Activated CD8-positive, alpha-beta memory T cell treated with anti-CD3 and anti-CD28 coated beads for 36 hours (primary cell): ENCODE measurements around the gene ABLIM2. TPM values are rescaled to one million over a fixed set of nuclear protein-coding genes. Genes with fewer than 3 reads are reported as not detected.

Experiments used
- CTCF ChIA-PET: fragments of 350-600 bp; sonication (Branson Sonifier 250); formaldehyde crosslinking; loops from one replicate; lab custom pipeline; 2021; ENCODE audit warnings: antibody characterized with exemption; lab: Charles Lee
- POLR2A ChIA-PET: fragments of 350-600 bp; sonication (Branson Sonifier 250); formaldehyde crosslinking; loops from one replicate; lab custom pipeline; 2021; ENCODE audit warnings: antibody characterized with exemption; lab: Charles Lee
- total RNA-seq, 2 experiments: library from RNA; stranded (reverse); gene quantifications; one replicate each; pipeline ENCODE4 v1.2.3, GENCODE V29; 2021

The ABLIM2 gene
- under 1 TPM; 0.32 to 0.63 TPM for total RNA-seq

DNA sequence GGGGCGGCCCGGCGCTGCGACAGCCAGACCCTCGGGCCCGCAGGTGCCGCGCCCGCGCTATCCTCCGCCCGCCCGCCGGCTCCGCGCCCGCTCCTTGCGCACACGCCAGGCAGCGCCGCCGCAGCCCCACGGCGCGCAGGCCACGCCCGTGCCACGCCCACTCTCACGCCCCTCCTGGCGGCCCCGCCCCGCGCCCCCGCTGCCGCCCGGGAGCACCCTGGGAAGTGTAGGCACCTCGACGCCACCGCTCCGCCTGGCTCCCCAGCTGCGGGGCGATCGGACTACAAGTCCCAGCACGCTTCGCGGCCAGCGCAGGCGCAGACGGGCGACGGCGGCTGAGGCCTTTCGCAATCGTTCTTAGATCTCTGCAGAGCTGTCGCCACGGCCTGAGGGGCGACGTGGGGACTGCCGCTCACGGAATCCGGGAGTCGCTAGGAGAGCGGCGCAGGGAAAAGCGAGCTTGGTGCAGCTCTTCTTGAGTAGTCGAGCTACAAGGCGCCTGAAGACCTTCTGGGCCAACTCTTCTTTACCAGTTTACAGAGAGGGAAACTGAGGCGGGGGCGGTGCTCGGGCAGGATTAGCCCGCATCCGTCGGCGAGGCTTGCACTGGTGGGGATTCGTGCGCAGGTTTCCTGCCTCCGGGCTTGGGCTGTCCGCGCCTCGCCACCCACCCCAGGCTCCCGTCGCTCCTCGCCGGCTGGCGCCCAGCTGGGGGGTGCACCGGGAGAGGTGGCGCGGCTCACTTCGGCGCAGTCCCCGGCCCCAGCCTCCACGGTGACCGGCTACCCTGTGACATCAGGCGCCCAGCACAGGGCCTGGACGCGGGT, at the start of gene ABLIM2:
Gene ABLIM2 (minus strand): TSS at position 104 of the 827 bp plus-strand sequence. CDS start 124 bp downstream, outside the sequence.
- CTCF ChIA-PET = interaction anchor here (1.2 kb wide), 1 partner anchor 9 kb away, joined by 4 read pairs; no protein-coding TSS in a partner anchor

DNA sequence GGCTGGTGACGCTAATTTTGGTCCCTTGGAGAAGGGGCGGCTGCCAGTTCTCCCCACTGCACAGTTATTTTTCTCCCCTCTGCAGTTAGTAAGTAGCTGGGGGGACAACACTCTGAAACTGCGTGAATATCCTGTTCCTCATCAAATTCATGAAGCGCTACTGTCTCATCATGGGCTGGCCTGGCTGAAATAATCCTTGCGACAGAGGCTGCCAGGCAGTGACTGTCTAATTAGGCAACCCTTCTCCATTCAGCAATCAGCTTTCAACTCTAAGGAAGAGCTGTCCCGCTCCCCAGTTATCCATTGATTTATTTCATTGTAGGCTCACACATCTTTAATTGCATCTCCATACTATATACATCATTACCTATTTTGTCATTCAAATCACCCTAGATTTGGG, 48.7 kb upstream of the ABLIM2 start:
- POLR2A ChIA-PET = no interaction called here
- CTCF ChIA-PET = interaction anchor here (0.7 to 1.2 kb wide), 2 partner anchors 31 to 90 kb away, joined by 4 to 5 read pairs; no protein-coding TSS in a partner anchor

More for the DNA sequence above, at the start of gene ABLIM2:
- POLR2A ChIA-PET = interaction anchor here (0.6 to 1.6 kb wide), 2 partner anchors 40 to 271 kb away, joined by 3 to 4 read pairs; partner anchors contain the start of gene SH3TC1

DNA sequence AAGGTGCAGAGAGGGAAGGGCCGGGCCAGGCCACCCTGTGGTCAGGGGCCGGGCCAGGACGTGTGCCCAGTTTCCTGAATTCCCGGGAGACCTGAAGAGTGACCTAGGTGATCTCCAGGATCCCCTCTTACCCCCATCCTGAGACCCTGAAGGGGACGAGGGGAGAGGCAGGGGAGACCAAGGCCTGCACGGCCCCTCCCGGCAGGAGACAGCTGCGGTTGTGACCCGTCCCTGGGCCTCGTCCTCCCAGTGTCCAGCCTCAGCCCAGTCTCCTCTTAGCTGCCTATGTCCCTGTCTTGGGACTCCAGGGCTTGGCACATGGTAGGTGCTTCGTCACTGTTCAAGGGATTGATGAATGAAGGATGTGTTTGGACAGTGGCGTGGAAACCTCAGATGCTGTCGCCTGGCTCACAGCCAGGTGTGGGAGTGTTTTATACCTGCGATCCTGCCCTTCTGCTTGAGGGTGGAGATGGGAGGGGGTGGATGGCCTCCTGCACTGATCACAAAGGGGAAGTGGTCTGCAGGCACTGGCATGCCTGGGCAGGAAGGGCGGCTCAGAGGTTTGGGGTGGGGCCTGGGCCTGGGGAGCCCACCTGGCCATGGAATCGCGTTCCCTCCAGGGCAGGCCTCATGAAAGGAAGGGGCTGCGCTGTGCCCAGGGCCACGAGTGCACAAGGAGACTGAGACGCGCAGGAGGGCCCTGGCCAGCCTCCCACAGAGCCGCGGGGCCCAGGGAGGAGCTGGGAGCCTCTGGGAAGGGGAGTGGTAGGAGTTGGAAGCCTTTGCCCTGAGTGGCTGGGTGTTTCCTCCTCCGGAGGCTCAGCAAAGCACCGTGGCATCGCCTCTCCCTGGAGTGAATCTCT, 47.4 kb upstream of the ABLIM2 start:
- ChIA-PET CTCF (no interaction called here), POLR2A (no interaction called here)

DNA sequence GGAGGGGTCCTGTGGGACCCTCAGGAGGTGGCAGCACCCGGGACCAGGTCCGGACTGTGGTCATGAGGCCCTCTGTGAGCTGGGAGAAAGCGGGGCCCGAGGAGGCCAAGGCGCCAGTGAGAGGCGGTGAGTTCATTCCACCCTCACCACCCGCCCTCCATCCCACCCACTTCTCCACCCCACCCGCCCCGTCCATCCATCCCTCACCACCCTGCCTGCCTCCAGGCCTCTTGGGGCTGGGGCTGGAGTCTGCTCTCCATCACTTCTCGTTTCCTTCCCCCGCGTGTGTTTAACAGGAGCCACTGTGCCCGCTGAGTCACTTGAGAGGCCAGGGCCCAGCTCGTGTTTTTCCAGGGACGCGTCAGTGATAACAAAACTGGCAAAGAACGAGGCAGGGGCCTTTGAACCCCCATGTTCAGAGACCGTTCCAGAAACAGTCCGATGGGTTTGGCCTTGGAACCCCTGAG, 46.7 kb upstream of the ABLIM2 start:
- ChIA-PET POLR2A (no interaction called here), CTCF (no interaction called here)

DNA sequence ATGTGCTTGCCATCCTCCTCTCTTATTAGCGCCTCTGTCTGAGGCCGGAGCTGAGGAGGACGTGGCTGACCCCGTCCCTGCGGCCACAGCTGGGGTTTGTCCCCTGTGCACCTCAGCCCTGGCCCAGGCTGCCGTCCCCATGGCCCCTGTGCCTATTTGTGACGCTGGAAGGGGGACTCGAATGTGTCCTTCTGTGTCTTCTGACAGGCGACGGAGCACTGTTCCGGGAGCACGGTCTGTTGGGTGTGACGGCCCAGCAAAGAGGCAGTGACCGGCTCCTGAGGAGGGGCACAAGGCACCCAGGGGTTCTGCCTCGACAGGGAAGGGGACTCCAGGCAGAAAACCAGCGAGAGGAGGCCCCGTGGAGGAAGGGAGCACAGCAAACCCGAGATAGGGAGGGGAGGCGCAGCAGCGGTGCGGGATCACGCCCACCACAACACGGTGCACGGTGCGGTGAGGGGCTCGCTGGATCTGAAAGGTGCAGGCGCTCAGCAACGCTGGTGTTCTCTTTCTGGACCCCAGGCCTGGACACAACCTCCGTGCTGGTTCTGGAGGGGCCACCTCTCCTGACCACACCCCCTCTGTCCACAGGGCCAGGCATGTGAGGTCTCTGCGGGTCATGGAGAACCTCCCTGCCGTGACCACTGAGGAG, 46.1 kb upstream of the ABLIM2 start:
- ChIA-PET POLR2A (no interaction called here), CTCF (no interaction called here)

DNA sequence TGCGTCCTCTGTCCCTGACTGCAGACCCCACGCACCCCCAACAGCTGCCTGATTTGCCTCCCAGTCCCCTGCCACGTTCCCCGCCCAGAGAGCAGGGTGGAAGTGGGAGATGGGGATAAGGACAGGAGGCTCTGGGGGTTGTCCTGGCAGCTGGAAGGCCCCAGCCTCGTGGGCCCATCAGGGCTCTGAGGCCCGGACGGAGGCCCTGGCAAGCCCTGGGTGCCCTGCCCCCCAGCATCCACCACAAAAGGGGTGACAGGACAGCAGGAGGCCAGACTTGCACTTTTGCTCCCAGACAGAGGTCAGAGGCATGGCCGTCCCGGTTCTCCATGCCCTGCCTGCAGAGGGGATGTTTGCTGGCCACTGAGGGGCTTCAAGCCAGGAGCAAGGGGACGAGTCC, 45.2 kb upstream of the ABLIM2 start:
- ChIA-PET POLR2A (no interaction called here), CTCF (interaction anchor here (0.5 kb wide), 1 partner anchor 247 kb away, joined by 4 read pairs; no protein-coding TSS in a partner anchor)

DNA sequence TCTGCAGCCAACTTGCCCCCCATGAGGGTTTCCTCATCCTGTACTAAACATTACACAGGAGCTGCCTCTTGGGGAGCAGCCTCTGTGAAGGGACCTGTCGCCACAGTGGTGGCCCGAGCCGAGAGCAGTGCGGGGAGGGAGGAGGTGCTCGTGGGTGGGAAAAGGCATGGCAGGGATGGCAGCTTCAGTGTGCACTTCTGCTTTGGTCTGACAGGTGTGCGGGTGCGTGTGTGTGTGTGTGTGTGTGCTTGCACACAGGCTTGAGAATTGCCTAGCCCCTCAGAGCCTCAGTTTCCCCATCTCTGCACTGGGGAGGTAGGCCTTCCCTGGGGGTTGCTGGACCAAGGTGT, 44.4 kb upstream of the ABLIM2 start:
- ChIA-PET POLR2A (no interaction called here), CTCF (interaction anchor here (0.5 to 1.1 kb wide), 2 partner anchors 26 to 247 kb away, joined by 3 to 4 read pairs; no protein-coding TSS in a partner anchor)

DNA sequence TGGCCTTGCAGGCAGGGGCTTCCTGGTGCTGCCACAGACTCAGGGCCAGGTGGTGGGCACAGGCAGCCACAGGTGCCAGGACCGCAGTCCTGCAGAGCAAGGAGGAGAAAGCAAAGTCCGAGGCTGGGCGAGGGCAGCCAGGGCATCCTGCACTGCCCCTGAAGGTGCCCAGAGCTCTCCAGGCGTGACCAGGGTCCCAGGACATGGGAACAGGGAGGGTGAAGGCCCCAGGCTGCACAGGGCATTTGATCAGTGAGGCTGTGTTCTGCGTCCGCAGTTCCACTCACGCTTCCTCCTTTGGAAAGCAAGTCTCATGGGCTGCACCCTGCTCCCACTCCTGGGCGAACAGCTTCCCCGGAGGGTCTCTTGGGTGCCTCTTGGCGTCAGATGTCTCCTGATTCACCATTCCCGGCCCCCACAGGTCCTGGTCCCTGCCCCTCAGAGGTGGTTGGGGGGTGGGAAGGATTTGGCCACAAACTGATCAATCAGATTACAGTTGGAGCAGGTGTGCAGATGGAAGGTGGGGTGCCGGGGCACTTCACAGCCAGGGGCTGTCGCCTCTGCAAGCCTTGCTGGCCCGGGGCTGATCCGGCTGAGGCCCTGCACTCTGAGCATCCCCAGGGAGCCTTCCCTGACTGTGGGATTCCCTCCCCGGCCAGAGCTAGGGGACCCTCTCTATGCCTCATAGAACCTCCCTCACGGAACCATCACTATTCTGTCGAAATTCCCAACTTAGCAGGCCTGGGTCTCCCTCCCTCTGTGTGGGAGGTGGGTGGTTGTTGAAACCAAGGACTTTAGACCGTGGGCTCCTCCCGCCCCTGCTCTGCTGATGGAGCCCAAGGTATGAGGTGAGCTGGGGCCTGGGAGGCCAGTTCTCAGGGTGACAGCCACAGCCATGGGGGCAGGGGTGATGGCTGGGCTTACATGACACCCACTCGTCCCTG, 43.8 kb upstream of the ABLIM2 start:
- ChIA-PET CTCF (interaction anchor here (1.0 to 1.2 kb wide), 3 partner anchors 26 to 40 kb away, joined by 3 to 5 read pairs (median 3); no protein-coding TSS in a partner anchor), POLR2A (interaction anchor here (0.6 kb wide), 1 partner anchor 1933 kb away, joined by 3 read pairs; the partner anchor contains the start of gene WFS1)

DNA sequence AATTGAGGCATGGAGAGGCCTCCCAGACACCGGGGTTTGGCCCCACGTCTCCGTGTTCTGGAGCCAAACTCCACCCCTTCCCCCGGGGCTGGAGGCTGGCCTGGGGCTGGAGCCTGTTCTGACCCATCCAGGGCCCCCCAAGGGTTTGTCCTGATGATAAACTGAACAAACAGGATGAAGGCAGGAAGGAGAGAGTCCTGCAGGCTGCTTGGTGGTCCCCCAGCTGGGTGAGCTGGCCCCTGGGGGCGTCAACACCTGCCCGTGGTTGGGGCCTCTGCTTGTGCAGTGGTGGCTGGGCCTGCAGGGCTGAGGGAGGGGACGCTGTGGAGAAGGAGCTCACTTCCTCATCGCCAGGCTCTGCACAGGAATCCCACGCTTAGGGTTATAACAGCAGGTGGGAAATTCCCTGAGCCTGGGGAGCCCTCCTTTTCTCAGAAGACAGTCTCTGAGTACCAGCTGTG, 42.7 kb upstream of the ABLIM2 start:
- CTCF ChIA-PET = interaction anchor here (1.0 to 1.2 kb wide), 2 partner anchors 25 to 41 kb away, joined by 3 to 5 read pairs; no protein-coding TSS in a partner anchor
- POLR2A ChIA-PET = interaction anchor here (0.6 kb wide), 1 partner anchor 1932 kb away, joined by 3 read pairs; the partner anchor contains the start of gene WFS1

DNA sequence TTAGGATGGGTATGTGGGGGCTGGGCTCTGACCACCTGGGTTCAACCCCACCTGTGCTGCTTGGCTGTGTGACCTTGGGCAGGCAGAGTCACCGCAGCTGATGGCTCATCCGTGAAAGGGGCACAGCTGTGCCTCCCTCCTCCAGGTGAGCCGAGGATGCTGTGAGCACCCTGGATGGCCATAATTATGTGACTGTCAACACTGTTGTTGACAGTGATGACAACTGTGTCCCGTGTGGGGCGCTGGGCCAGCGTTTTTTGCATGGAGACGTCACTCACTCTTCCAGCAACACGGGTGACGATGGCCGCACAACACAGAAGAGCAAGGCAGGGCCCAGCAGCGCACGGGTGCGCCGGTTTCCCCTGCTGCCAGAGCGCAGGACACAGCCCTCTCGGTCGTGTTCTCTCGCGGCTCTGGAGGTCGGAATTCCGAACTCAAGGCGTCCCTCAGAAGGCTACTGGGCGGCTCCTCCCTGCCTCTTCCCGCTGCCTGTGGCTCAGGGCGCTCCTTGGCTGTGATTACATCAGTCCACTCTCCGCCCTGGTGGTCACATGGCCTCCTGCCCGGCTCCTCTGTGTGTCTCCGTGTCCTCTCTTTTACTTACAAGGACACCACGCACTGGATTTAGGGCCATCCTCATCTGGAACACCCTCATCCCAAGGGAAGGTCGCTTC, 41.8 kb upstream of the ABLIM2 start:
- ChIA-PET POLR2A (interaction anchor here (0.9 to 1.5 kb wide), 2 partner anchors 25 to 228 kb away, joined by 3 to 4 read pairs; no protein-coding TSS in a partner anchor), CTCF (interaction anchor here (1.2 to 2.1 kb wide), 4 partner anchors 21 to 202 kb away, joined by 3 to 5 read pairs (median 4); no protein-coding TSS in a partner anchor)

DNA sequence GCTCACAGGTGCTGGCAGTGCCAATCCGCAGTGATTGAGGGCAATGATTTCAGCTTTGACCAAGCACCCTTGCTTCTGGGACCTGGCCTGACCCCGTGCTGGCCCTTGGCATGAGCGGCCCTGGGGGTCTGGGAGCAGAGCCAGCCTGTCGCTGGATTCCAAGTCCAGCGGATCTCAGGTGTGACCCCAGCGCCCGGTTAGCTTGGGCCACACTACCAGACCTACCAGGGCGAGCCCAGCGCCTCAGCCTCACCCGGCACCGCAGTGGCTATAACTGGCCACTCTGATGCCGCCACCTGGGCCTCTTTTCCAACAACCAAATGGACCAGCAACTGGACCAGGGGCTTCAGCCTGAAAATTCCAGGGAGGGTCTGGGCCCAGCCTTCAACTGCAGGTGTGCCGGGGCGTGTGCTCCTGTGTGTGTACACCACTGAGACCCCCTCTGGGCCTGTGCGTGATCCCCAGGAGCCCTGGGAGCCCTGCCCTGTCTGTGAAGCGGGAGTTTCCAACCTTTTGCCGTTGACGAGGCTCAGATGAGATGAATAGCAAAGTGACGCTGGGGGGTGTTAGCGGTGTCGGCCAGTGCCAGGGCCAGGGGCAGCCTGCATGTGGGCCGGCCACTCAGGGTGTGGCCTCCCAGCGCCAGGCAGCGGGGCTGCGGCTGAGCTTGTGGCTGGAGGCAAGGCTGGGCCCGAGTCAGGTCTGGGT, 41.1 kb upstream of the ABLIM2 start:
- ChIA-PET CTCF (interaction anchor here (1.0 to 2.1 kb wide), 4 partner anchors 21 to 203 kb away, joined by 3 to 5 read pairs (median 4); no protein-coding TSS in a partner anchor), POLR2A (interaction anchor here (0.9 to 1.5 kb wide), 4 partner anchors 26 to 229 kb away, joined by 3 to 4 read pairs (median 4); partner anchors contain the start of gene ABLIM2)

DNA sequence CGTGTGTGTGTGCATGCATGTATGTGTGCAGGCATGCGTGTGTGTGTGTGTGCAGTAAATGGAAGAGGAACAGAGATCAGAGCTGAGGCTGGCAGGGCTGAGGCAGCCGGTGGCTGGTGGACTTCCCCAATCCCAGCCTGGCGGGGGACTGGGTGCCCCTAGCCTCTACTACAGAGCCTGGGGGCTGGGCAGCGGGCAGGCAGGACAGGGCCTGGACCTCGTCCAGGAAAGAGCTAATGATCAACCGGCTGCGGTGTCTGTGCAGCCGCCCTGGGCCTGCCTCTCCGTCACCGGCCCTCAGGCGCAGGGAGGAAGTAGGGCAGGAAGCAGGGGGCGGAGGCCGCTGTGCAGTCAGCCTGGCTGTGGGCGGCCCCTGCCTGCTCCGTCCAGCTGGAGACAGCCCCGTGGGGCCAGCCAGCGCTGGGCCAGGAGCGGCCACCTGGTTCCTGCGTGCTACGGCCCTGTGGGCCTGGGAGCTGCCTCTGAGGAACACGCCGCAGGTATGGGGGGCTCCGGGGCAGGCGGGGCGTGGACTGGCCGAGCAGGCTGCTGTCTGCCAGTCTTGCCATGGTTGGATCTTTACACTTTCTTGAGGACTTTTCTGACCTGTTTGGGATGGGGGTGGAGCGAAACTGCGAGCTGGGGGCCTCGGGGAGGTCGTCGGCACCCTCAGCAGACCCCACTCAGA, 40.4 kb upstream of the ABLIM2 start, which contains the start of gene SH3TC1:
Gene SH3TC1 (plus strand): TSS at position 385 of the 688 bp plus-strand sequence. CDS start 5,905 bp downstream, outside the sequence.
- CTCF ChIA-PET = interaction anchor here (1.0 to 2.1 kb wide), 5 partner anchors 22 to 214 kb away, joined by 3 to 5 read pairs (median 4); no protein-coding TSS in a partner anchor
- POLR2A ChIA-PET = interaction anchor here (1.0 to 1.5 kb wide), 3 partner anchors 30 to 230 kb away, joined by 3 to 4 read pairs (median 4); partner anchors contain the start of gene ABLIM2

DNA sequence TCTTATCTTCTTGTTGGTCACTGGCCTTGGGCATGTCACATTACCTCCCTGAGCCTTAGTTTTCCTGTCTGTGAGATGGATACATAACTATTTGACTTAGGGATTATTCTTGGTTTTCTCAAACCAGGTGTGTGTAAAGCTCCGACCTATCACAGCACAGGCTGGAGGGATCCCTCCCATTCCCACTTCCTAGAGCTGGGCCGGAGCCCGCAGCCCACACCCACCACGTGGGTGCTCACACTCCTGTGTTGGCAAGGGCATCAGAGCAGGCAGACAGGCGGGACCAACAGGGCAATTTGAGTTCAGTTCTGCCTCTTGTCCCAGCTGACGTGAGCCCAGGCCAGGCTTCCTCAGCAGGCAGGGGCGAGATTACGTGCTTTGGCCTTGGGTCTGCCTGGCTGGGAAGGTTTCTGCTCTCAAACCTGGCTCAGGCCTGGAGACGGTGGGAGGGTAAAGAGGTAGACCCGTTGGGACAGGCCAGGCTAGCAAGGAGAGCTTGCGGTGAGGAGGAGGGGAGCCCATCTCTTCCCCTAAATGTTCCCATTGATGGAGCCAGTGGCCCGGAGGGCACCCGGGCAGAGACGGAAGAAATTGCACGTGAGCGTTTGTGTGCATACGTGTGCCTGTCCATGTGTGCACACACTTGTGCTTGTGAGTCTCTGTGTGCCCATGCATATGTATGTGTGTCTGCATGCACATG, 39.7 kb upstream of the ABLIM2 start:
- CTCF ChIA-PET = interaction anchor here (1.0 to 2.1 kb wide), 5 partner anchors 22 to 213 kb away, joined by 3 to 5 read pairs (median 4); no protein-coding TSS in a partner anchor
- POLR2A ChIA-PET = interaction anchor here (1.0 to 1.5 kb wide), 3 partner anchors 30 to 230 kb away, joined by 3 to 4 read pairs (median 4); partner anchors contain the start of gene ABLIM2

DNA sequence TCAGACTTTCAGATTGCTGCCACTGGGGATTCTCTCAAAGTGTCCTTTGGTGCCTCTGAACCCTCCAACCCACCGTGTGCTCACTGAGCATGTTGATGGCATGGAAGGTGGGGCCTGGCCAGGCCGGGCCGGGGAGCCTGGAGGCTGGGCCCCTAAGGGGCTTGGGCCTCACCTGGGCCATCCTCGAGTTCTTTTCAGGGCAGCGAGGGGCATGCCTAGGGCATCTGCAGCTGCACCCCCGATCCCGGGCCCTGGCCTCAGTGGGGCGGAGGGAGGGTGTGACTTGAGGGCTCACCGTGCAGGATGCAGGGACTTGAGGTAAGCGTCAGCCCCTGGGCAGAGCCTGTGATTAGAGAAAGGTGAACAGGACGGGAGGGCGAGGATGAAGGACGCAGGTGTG, 38.9 kb upstream of the ABLIM2 start:
- ChIA-PET CTCF (no interaction called here), POLR2A (no interaction called here)
